ENCODE results near the gene INO80.

Gene INO80

GRCh38 chr15:40988156-40988555 lies 127.9 kb downstream of the INO80 start:
- DNase-seq (ENCODE audit: extremely low read depth, low read depth) = no peak
- no peak overlapping the region for H3K4me3 ChIP-seq (replicated peaks; ENCODE audit: low read depth, low read length)
- no peak for TF ChIP-seq CTCF (IDR thresholded peaks at IDR 0.05; ENCODE audit: low read depth, low read length, missing control alignments)

DNA sequence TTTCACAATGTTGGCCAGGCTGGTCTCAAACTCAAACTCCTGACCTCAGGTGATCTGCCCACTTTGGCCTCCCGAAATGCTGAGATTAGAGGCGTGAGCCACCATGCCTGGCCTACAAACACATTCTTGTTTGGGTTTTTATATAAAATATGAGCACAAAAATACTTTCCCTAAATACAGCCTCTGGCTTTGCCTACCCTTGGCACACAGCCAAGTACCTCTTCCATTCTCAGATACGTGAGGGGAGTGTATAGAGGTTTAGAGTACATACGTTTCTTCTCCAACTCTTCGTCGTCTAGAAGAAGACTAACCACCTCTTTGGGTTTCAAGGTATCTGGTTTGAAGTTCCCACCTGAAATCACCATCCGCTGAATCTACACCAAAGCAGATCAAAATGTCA lies 129.3 kb downstream of the INO80 start:
- no peak for TF ChIP-seq CTCF (IDR thresholded peaks at IDR 0.05; ENCODE audit: low read depth, low read length, missing control alignments)
- no peak overlapping the region for H3K4me3 ChIP-seq (replicated peaks; ENCODE audit: low read depth, low read length)
- no peak for DNase-seq (ENCODE audit: extremely low read depth, low read depth)

GRCh38 chr15:40985541-40986330 lies 130.3 kb downstream of the INO80 start:
- no peak for DNase-seq (ENCODE audit: extremely low read depth, low read depth)

DNA sequence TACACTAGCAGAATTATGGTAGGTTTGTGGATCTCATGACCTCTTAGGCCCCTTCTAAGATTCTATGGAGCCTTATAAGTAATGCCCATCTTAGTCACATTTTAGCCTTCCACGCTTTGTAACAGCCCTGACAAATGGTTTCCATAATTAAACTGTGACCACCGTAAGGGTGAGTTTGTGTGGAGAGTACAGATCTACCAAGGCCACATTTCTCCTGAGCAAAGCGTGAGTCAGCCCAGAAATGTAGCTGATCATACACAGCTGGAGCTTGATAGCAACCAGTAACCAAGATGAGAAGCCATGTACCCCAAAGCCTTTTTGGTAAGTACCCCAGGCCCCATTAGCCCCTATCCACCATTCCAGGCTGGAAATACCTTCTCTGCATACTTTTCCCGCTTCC lies 131.1 kb downstream of the INO80 start:
- TF ChIP-seq CTCF (IDR thresholded peaks at IDR 0.05; ENCODE audit: low read depth, low read length, missing control alignments) = no peak
- H3K4me3 ChIP-seq (replicated peaks; ENCODE audit: low read depth, low read length) = no peak overlapping the region
- no peak for DNase-seq (ENCODE audit: extremely low read depth, low read depth)

More at GRCh38 chr15:40985541-40986330, 130.3 kb downstream of the INO80 start:
- TF ChIP-seq CTCF (IDR thresholded peaks at IDR 0.05; ENCODE audit: low read depth, low read length, missing control alignments) = no peak
- no peak overlapping the region for H3K4me3 ChIP-seq (replicated peaks; ENCODE audit: low read depth, low read length)

DNA sequence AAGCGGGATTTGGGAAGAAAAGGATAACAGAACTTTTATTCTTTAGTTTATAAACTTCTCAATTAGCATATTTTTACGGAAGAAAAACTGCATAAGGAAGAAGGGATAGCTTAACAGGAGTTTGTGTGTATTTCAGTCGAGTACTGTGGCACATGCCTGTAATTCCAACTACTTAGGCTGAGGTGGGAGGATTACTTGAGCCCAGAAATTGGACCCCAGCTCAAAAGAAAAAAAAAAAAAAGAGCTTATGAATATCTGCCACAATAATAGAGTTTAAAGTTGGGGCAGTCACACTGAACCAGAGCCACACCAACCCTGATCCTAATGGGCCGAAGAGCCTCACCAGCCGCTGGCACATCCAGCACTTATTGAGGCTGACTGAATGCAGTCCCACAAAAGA lies 131.7 kb downstream of the INO80 start:
- H3K4me3 ChIP-seq (replicated peaks; ENCODE audit: low read depth, low read length) = no peak overlapping the region
- TF ChIP-seq CTCF (IDR thresholded peaks at IDR 0.05; ENCODE audit: low read depth, low read length, missing control alignments) = no peak
- no peak for DNase-seq (ENCODE audit: extremely low read depth, low read depth)

DNA sequence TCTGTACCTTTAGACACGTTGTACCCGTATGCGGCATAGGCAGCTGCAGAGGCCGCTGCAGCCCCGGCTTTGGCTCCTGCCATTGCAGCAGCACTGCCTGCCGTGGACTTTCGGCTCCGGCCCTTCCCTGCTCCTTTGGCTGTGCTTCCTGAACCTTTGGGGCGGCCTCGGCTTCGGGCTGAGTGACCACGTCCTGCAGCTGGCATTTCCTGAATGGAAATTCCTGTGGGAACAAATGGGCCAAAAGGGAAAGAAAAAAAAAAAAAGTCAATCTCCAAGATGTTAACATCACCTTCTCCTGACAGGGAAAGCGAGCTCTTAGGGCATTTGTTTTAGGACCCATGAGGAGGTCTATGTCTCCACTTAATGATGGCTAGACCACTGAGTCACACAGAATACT lies 133.2 kb downstream of the INO80 start:
- TF ChIP-seq CTCF (IDR thresholded peaks at IDR 0.05; ENCODE audit: low read depth, low read length, missing control alignments) = no peak
- no peak for DNase-seq (ENCODE audit: extremely low read depth, low read depth)
- no peak overlapping the region for H3K4me3 ChIP-seq (replicated peaks; ENCODE audit: low read depth, low read length)

GRCh38 chr15:40981186-40981585 lies 134.9 kb downstream of the INO80 start:
- no peak for TF ChIP-seq CTCF (IDR thresholded peaks at IDR 0.05; ENCODE audit: low read depth, low read length, missing control alignments)
- no peak for DNase-seq (ENCODE audit: extremely low read depth, low read depth)
- no peak overlapping the region for H3K4me3 ChIP-seq (replicated peaks; ENCODE audit: low read depth, low read length)

Data from HFF-Myc (cell line).